ENCODE measurements around the gene ZRSR2.

DNA sequence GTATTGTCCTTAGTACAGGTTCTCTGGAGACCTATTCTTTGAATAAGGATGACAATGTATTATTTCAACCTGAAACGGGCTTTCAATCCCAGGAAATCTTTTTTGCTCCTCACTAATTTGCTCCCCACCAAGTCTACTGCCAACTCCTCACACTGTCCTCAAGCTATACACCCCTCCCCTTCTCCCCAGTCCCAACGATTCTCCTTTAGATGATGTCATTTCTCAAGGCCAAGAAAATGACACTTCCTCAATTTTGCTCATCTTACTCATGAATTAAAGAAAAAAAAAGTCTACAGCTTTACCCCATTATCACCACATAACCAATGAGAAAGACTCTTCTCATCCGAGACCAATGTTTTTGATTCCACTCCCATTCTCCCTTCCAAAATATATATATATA lies 43.8 kb downstream of the ZRSR2 start:
- no peak for TF ChIP-seq EZH2 (IDR thresholded peaks at IDR 0.05; ENCODE audit: insufficient read depth, low read length)
- TF ChIP-seq, protein P1, sequence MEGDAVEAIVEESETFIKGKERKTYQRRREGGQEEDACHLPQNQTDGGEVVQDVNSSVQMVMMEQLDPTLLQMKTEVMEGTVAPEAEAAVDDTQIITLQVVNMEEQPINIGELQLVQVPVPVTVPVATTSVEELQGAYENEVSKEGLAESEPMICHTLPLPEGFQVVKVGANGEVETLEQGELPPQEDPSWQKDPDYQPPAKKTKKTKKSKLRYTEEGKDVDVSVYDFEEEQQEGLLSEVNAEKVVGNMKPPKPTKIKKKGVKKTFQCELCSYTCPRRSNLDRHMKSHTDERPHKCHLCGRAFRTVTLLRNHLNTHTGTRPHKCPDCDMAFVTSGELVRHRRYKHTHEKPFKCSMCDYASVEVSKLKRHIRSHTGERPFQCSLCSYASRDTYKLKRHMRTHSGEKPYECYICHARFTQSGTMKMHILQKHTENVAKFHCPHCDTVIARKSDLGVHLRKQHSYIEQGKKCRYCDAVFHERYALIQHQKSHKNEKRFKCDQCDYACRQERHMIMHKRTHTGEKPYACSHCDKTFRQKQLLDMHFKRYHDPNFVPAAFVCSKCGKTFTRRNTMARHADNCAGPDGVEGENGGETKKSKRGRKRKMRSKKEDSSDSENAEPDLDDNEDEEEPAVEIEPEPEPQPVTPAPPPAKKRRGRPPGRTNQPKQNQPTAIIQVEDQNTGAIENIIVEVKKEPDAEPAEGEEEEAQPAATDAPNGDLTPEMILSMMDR (IDR thresholded peaks at IDR 0.05; ENCODE audit: insufficient read depth, low read depth, low read length): no peak
